GM21619 (cell line): Measurements from ENCODE around the gene TMEM158.

Experiments
- ATAC-seq: cut with Tn5 transposase; IDR thresholded peaks from one replicate; pipeline ENCODE4 v1.9.1; 2021; ENCODE audit not compliant: unreplicated experiment

Gene TMEM158

DNA sequence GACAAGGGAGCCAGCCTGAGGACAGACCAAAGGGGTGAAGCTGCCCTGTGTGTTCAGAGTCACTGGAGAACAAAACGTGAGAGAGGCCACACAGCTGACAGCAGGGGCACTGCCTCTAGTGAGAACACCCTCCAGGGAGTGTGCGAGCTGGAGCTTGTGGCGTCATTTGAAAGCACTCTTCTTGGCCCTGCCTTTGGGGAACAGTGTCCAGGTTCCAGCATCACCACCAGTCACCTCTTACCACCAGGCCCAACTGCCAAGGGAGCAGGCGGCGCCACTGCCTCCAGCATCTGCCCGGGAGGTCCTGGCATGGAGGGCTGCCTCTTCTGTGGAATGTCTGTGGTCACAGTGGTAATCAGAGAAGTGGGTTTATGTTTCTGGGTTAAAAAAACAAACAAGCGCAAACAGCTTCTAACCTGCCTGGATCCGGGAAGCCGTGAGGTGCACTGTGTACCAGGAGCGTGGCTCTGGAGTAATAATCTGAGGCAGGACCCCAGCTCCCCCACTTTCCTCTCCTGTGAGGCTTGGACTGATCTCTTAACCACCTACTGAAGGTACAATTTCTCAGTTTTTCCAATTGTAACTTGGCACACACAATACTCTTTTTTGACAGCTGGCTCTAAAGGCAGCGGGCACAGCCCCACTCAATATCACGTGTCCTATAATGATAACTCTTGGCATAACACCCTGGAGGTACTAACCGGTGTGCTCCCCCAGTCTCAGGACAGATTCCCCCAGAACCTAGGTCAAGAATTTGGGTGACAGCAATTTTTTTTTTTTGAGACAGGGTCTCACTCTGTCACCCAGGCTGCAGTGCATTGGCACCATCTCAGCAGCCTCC lies 47.7 kb downstream of the TMEM158 start:
- ATAC-seq = no peak

DNA sequence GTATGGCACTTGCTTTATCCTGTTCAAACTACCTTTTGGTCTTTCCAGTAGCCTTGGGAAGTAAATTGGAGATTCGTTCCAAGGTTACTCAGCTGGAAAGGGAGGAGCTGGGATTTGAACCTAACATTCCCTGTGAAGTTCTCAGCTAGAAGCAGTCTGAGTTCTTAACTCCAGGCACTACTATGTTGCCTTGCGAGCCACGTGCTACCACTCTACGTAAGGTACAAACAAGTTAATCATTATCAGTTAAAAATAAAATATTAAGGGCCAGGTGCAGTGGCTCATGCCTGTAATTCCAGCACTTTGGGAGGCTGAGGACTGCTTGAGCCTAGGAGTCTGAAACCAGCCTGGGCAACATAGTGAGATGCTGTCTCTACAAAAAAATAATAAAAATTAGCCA lies 49.2 kb downstream of the TMEM158 start:
- no peak for ATAC-seq
